ENCODE data around the gene PIGT. TPM values are rescaled to one million over a fixed set of nuclear protein-coding genes. Genes with fewer than 3 reads are reported as not detected.

Gene PIGT
- total RNA-seq, 1 experiment from 2014 or later, result 73.9 TPM

GRCh38 chr20:45467172-45467571 lies 51.2 kb downstream of the PIGT start:
- Histone ChIP-seq H4K8ac (replicated peaks; ENCODE audit: insufficient read length, low read depth, low read length) (no peak overlapping the region), H3K27ac (ENCODE audit: insufficient read length, low read depth, low read length) (no peak overlapping the region), H2BK12ac (ENCODE audit: insufficient read length, low read depth, low read length) (no peak overlapping the region), H2BK20ac (ENCODE audit: low read depth, low read length, poor library complexity, severe bottlenecking) (no peak overlapping the region), H3K79me1 (ENCODE audit: insufficient read depth, low read depth, low read length, poor library complexity, severe bottlenecking) (no peaks in the 10 kb centered on the region), H4K20me1 (ENCODE audit: control insufficient read depth, insufficient read depth, insufficient read length) (no peaks in the 10 kb centered on the region), H3K9ac (ENCODE audit: extremely low read depth, insufficient read length, low read length) (no peak overlapping the region), H3K79me2 (ENCODE audit: insufficient read depth, low read length) (no peaks in the 10 kb centered on the region), H3K23ac (ENCODE audit: insufficient read length, low read depth, low read length) (no peak overlapping the region), H4K91ac (ENCODE audit: insufficient read length, low read depth, low read length) (no peak overlapping the region), H2BK15ac (ENCODE audit: low read depth, low read length) (no peak overlapping the region), H3K18ac (ENCODE audit: insufficient read length, low read depth, low read length) (no peak overlapping the region), H2AK5ac (ENCODE audit: insufficient read length, low read length) (no peak overlapping the region), H3K27me3 (ENCODE audit: insufficient read depth, low read length) (no peaks in the 10 kb centered on the region), H3K14ac (ENCODE audit: insufficient read depth, low read length) (no peak overlapping the region), H3K4me2 (ENCODE audit: insufficient read depth, insufficient read length, low read length) (no peak overlapping the region), H3K4me1 (ENCODE audit: insufficient read depth, low read length) (no peaks in the 10 kb centered on the region), H2AFZ (ENCODE audit: low read length) (no peak overlapping the region), H3K4ac (ENCODE audit: low read depth, low read length) (no peak overlapping the region), H4K5ac (ENCODE audit: insufficient read length, low read depth, low read length) (no peak overlapping the region), H2BK120ac (ENCODE audit: low read depth, low read length, poor library complexity, severe bottlenecking) (no peak overlapping the region), H3K23me2 (ENCODE audit: insufficient read length, low read depth, low read length, poor library complexity, severe bottlenecking) (peaks cover 22% of the 10 kb centered on the region), H3K9me3 (ENCODE audit: control insufficient read depth, low read depth, low read length) (no peaks in the 10 kb centered on the region), H3T11ph (ENCODE audit: low read length) (no peak overlapping the region), H2BK5ac (ENCODE audit: insufficient read length, low read length) (no peak overlapping the region), H3K56ac (ENCODE audit: insufficient read length, low read depth, low read length) (no peak overlapping the region)
- TF ChIP-seq, protein P1, sequence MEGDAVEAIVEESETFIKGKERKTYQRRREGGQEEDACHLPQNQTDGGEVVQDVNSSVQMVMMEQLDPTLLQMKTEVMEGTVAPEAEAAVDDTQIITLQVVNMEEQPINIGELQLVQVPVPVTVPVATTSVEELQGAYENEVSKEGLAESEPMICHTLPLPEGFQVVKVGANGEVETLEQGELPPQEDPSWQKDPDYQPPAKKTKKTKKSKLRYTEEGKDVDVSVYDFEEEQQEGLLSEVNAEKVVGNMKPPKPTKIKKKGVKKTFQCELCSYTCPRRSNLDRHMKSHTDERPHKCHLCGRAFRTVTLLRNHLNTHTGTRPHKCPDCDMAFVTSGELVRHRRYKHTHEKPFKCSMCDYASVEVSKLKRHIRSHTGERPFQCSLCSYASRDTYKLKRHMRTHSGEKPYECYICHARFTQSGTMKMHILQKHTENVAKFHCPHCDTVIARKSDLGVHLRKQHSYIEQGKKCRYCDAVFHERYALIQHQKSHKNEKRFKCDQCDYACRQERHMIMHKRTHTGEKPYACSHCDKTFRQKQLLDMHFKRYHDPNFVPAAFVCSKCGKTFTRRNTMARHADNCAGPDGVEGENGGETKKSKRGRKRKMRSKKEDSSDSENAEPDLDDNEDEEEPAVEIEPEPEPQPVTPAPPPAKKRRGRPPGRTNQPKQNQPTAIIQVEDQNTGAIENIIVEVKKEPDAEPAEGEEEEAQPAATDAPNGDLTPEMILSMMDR (conservative IDR thresholded peaks at IDR 0.05), result no peak
- peaks cover 5 to 9% (median 5%) of the 10 kb centered on the region in 3 experiments for H3K36me3 Mint-ChIP-seq (ENCODE audit: insufficient read depth in 1 of 3, low read depth in 3 of 3)
- WGBS (ENCODE audit: extremely low coverage, insufficient read length, low lambda C conversion rate), result no CpG with 5 or more reads among the region's 6 CpGs
- peaks cover 0 to 2% of the 10 kb centered on the region in 2 experiments; a peak in 1 of 5 replicates for H3K9me3 Mint-ChIP-seq
- peaks cover 16% of the 10 kb centered on the region for H3K27me3 Mint-ChIP-seq (ENCODE audit: low read depth)
- peaks cover 26 to 33% of the 10 kb centered on the region in 2 experiments for H3K4me1 Mint-ChIP-seq
- H3K4me3 Mint-ChIP-seq, result no peak overlapping the region
- H3K27ac Mint-ChIP-seq, result no peak overlapping the region
- no peak for DNase-seq

Data from H9 (cell line).